SK-N-SH treated with all-trans-retinoic acid at 6 μM for 48 hours (cell line): Measurements from ENCODE around the gene SNRPN.

Source experiments
- ARNTL ChIP-seq: fragments of 450-650 bp; formaldehyde crosslinking; IDR thresholded peaks from 2 replicates; pipeline ENCODE4 v1.5.0; 2020; ENCODE audit warnings: low read depth, mild to moderate bottlenecking, moderate library complexity, borderline replicate concordance
- CREB5 ChIP-seq: fragments of 250-450 bp; sonication (Bioruptor Pico); IDR thresholded peaks from 2 replicates; pipeline ENCODE4 v1.5.1; 2020; ENCODE audit warnings: low read depth, mild to moderate bottlenecking, moderate library complexity
- GLIS3 ChIP-seq: fragments of 250-450 bp; sonication (Bioruptor Pico); IDR thresholded peaks from 2 replicates; pipeline ENCODE4 v1.5.0; 2020; ENCODE audit warnings: mild to moderate bottlenecking, moderate library complexity
- ZC3H10 ChIP-seq: fragments of 250-450 bp; sonication (Bioruptor Pico); IDR thresholded peaks from 2 replicates; pipeline ENCODE4 v1.5.1; 2021; ENCODE audit warnings: mild to moderate bottlenecking, moderate library complexity
- ZNF70 ChIP-seq: fragments of 450-650 bp; formaldehyde crosslinking; IDR thresholded peaks from 2 replicates; pipeline ENCODE4 v1.5.0; 2020; ENCODE audit warnings: mild to moderate bottlenecking, moderate library complexity

GRCh38 chr15:25019434-25019833, 64.6 kb downstream of the SNRPN start:
- TF ChIP-seq ARNTL (CRISPR knock-in tag) (no peak), ZNF70 (CRISPR knock-in tag) (no peak), ZC3H10 (CRISPR knock-in tag) (no peak), CREB5 (no peak), GLIS3 (CRISPR knock-in tag) (no peak)
